ENCODE results near the gene TPK1.

Gene TPK1

GRCh38 chr7:144835155-144835611 is 670 bp downstream of the TPK1 start:
- TF ChIP-seq EZH2phosphoT487 (IDR thresholded peaks at IDR 0.05; ENCODE audit: borderline replicate concordance, low read length) (no peak), CTCF (IDR thresholded peaks at IDR 0.05; ENCODE audit: low read depth, low read length, poor library complexity, severe bottlenecking) (no peak)
- H4K20me1 ChIP-seq (ENCODE audit: control insufficient read depth, insufficient read depth, low read depth, low read length) = no peaks in the 10 kb centered on the region
- peak overlapping the region; percentile 90 for H3K4me3 ChIP-seq (ENCODE audit: low read length)
- H3K4me2 ChIP-seq (ENCODE audit: low read length) = peak overlapping the region; percentile 95
- H3K9me2 ChIP-seq (replicated peaks; ENCODE audit: control insufficient read depth, low read length) = no peaks in the 10 kb centered on the region
- peaks cover 34% of the 10 kb centered on the region for H3K4me1 ChIP-seq (ENCODE audit: control insufficient read depth, low read length)
- H3K36me3 ChIP-seq (ENCODE audit: control insufficient read depth, low read length) = no peaks in the 10 kb centered on the region
- no peaks in the 10 kb centered on the region for H3K27me3 ChIP-seq (ENCODE audit: control insufficient read depth, low read length)
- H3K79me2 ChIP-seq (ENCODE audit: control insufficient read depth, low read length) = peaks cover 14% of the 10 kb centered on the region
- H3F3A ChIP-seq (ENCODE audit: control insufficient read depth, insufficient read depth) = 0 out of 2 replicates have a peak, but pooled peaks cover 8% of the 10 kb centered on the region
- peak overlapping the region; percentile 79 for H3K27ac ChIP-seq (ENCODE audit: low read depth, low read length)
- peaks cover 5% of the 10 kb centered on the region; the same call in 1 of the 2 replicates for H3K9me3 ChIP-seq (ENCODE audit: control insufficient read depth, insufficient read depth, low read length)

- Histone ChIP-seq H3K4me3 (ENCODE audit: low read length) (peak overlapping the region; percentile 90), H3F3A (ENCODE audit: control insufficient read depth, insufficient read depth) (0 out of 2 replicates have a peak, but pooled peaks cover 8% of the 10 kb centered on the region), H3K9me2 (replicated peaks; ENCODE audit: control insufficient read depth, low read length) (no peaks in the 10 kb centered on the region), H3K36me3 (ENCODE audit: control insufficient read depth, low read length) (no peaks in the 10 kb centered on the region), H3K27me3 (ENCODE audit: control insufficient read depth, low read length) (no peaks in the 10 kb centered on the region), H3K79me2 (ENCODE audit: control insufficient read depth, low read length) (peaks cover 14% of the 10 kb centered on the region), H3K4me2 (ENCODE audit: low read length) (peak overlapping the region; percentile 95), H3K27ac (ENCODE audit: low read depth, low read length) (peak overlapping the region; percentile 79), H3K9me3 (ENCODE audit: control insufficient read depth, insufficient read depth, low read length) (peaks cover 5% of the 10 kb centered on the region; the same call in 1 of the 2 replicates), H4K20me1 (ENCODE audit: control insufficient read depth, insufficient read depth, low read depth, low read length) (no peaks in the 10 kb centered on the region), H3K4me1 (ENCODE audit: control insufficient read depth, low read length) (peaks cover 39% of the 10 kb centered on the region)
- TF ChIP-seq CTCF (IDR thresholded peaks at IDR 0.05; ENCODE audit: low read depth, low read length, poor library complexity, severe bottlenecking) = no peak
- TF ChIP-seq EZH2phosphoT487 (IDR thresholded peaks at IDR 0.05; ENCODE audit: borderline replicate concordance, low read length) = no peak
Observed at GRCh38 chr7:144834641-144835144, 1.2 kb downstream of the TPK1 start.

- peaks cover 4% of the 10 kb centered on the region; the same call in 1 of the 2 replicates for H3K36me3 ChIP-seq (ENCODE audit: control insufficient read depth, low read length)
- no peak for TF ChIP-seq EZH2phosphoT487 (IDR thresholded peaks at IDR 0.05; ENCODE audit: borderline replicate concordance, low read length)
- TF ChIP-seq CTCF (IDR thresholded peaks at IDR 0.05; ENCODE audit: low read depth, low read length, poor library complexity, severe bottlenecking) = no peak
- no peaks in the 10 kb centered on the region for H4K20me1 ChIP-seq (ENCODE audit: control insufficient read depth, insufficient read depth, low read depth, low read length)
- no peak overlapping the region for H3K4me2 ChIP-seq (ENCODE audit: low read length)
- H3K4me1 ChIP-seq (ENCODE audit: control insufficient read depth, low read length) = peaks cover 49% of the 10 kb centered on the region
- H3K9me3 ChIP-seq (ENCODE audit: control insufficient read depth, insufficient read depth, low read length) = no peaks in the 10 kb centered on the region
- no peak overlapping the region for H3K27ac ChIP-seq (ENCODE audit: low read depth, low read length)
- peaks cover 12% of the 10 kb centered on the region; the same call in 1 of the 2 replicates for H3F3A ChIP-seq (ENCODE audit: control insufficient read depth, insufficient read depth)
- H3K4me3 ChIP-seq (ENCODE audit: low read length) = no peak overlapping the region
- no peaks in the 10 kb centered on the region for H3K27me3 ChIP-seq (ENCODE audit: control insufficient read depth, low read length)
- peaks cover 14% of the 10 kb centered on the region for H3K79me2 ChIP-seq (ENCODE audit: control insufficient read depth, low read length)
- H3K9me2 ChIP-seq (replicated peaks; ENCODE audit: control insufficient read depth, low read length) = no peaks in the 10 kb centered on the region
Observed at GRCh38 chr7:144830811-144831210, 5.0 kb downstream of the TPK1 start.

All from DOHH2 (cell line).